ENCODE results near the gene TEX22.

DNA sequence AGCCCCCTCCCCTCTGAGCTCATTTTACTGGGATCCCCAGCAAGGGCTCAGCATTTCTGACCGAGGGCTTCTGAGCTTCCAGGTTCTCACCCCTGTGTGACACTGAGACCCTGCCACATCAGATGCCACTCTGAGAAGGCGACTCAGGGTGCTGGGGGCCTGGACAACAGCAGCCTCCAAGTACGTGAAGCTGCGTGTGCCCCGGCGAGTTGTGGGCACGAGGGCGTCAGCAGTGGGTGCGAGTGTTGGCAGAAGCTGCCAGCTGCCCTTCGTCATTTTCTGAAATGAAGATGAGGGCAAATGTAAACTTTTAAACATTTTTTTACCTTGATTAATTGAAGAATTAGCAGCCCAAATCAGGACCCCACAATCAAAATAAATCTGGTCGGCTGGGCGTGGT, 32.7 kb upstream of the TEX22 start:
- TF ChIP-seq CTCF (conservative IDR thresholded peaks at IDR 0.05; ENCODE audit: low read depth in 2 of 2) = no peak
- TF ChIP-seq, protein P1, sequence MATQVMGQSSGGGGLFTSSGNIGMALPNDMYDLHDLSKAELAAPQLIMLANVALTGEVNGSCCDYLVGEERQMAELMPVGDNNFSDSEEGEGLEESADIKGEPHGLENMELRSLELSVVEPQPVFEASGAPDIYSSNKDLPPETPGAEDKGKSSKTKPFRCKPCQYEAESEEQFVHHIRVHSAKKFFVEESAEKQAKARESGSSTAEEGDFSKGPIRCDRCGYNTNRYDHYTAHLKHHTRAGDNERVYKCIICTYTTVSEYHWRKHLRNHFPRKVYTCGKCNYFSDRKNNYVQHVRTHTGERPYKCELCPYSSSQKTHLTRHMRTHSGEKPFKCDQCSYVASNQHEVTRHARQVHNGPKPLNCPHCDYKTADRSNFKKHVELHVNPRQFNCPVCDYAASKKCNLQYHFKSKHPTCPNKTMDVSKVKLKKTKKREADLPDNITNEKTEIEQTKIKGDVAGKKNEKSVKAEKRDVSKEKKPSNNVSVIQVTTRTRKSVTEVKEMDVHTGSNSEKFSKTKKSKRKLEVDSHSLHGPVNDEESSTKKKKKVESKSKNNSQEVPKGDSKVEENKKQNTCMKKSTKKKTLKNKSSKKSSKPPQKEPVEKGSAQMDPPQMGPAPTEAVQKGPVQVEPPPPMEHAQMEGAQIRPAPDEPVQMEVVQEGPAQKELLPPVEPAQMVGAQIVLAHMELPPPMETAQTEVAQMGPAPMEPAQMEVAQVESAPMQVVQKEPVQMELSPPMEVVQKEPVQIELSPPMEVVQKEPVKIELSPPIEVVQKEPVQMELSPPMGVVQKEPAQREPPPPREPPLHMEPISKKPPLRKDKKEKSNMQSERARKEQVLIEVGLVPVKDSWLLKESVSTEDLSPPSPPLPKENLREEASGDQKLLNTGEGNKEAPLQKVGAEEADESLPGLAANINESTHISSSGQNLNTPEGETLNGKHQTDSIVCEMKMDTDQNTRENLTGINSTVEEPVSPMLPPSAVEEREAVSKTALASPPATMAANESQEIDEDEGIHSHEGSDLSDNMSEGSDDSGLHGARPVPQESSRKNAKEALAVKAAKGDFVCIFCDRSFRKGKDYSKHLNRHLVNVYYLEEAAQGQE (IDR thresholded peaks at IDR 0.05; ENCODE audit: unreplicated experiment) = no peak
- TF ChIP-seq EZH2phosphoT487 (IDR thresholded peaks at IDR 0.05; ENCODE audit: unreplicated experiment) = no peak
- no peak for TF ChIP-seq POLR2AphosphoS5 (IDR thresholded peaks at IDR 0.05; ENCODE audit: low read depth)
- no peak for TF ChIP-seq STAT1 (IDR thresholded peaks at IDR 0.05; ENCODE audit: unreplicated experiment)
- TF ChIP-seq CREB1 (CRISPR knock-in tag; IDR thresholded peaks at IDR 0.05; ENCODE audit: low read depth) = no peak
- TF ChIP-seq EZH2 (IDR thresholded peaks at IDR 0.05; ENCODE audit: low read depth, unreplicated experiment) = no peak
- TF ChIP-seq JUNB (IDR thresholded peaks at IDR 0.05; ENCODE audit: unreplicated experiment) = no peak
- no peak for TF ChIP-seq ZNF462 (CRISPR knock-in tag; IDR thresholded peaks at IDR 0.05)
- TF ChIP-seq, protein P2, sequence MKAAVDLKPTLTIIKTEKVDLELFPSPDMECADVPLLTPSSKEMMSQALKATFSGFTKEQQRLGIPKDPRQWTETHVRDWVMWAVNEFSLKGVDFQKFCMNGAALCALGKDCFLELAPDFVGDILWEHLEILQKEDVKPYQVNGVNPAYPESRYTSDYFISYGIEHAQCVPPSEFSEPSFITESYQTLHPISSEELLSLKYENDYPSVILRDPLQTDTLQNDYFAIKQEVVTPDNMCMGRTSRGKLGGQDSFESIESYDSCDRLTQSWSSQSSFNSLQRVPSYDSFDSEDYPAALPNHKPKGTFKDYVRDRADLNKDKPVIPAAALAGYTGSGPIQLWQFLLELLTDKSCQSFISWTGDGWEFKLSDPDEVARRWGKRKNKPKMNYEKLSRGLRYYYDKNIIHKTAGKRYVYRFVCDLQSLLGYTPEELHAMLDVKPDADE (IDR thresholded peaks at IDR 0.05) = no peak
- no peak for TF ChIP-seq ZNF114 (CRISPR knock-in tag; IDR thresholded peaks at IDR 0.05)
- no peak for TF ChIP-seq ZNF331 (CRISPR knock-in tag; IDR thresholded peaks at IDR 0.05; ENCODE audit: low read depth)
- no peak for TF ChIP-seq NANOG (IDR thresholded peaks at IDR 0.05; ENCODE audit: borderline replicate concordance)
